HG03039 (cell line): ENCODE measurements around the gene OCEL1.
A peak's percentile ranks its signal among the peaks of the same experiment; 100 is the strongest.

Experiments used
- ATAC-seq: cut with Tn5 transposase; IDR thresholded peaks from one replicate; pipeline ENCODE4 v1.9.1; 2021; ENCODE audit warnings: mild to moderate bottlenecking, moderate library complexity; ENCODE audit not compliant: unreplicated experiment

Gene OCEL1

GRCh38 chr19:17237747-17238706, 12.0 kb downstream of the OCEL1 start:
- ATAC-seq = no peak

- no peak for ATAC-seq
These were observed 14.2 kb downstream of the OCEL1 start for GRCh38 chr19:17240062-17240752.

- no peak for ATAC-seq
These were observed 14.9 kb downstream of the OCEL1 start for GRCh38 chr19:17240826-17241399.

DNA sequence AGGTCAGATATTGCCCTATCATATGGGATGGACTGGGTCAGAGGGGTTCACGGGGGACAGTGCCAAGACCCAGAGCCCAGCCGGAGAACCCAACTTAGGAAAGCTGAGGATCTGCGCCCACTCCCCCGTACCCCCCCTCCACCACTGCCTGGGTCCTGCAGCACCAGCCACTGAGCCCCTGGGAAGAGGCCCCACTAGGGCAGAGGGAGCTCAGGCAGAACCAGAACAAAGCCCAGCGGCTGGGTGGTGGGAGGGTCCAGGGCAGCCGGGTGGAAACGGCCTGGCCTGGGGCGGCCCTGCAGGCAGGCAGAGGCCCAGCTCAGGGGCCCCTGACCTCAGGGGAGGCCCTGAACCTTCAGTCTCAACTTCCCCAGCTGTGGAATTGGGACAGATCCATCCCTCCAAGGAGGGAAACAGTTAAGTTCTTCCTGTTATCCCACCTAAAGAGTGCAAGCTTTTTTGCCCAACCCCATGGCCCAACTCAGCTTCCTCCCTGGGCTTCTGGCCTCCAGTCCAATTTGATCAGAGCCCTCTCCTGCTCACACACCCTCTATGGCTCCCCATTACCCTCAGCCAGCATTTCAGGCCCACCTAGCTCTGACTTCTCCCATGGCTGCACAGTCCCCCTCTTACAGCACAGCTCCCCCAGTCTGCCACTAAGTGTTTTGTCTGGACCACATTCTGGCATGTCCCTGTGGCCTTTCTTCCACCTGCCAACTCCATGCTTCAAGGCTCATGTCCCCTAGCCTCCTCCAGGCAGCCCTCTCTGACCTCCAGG, 16.6 kb downstream of the OCEL1 start:
- no peak for ATAC-seq

- no peak for ATAC-seq
These were observed 17.3 kb downstream of the OCEL1 start for GRCh38 chr19:17243211-17243829.

DNA sequence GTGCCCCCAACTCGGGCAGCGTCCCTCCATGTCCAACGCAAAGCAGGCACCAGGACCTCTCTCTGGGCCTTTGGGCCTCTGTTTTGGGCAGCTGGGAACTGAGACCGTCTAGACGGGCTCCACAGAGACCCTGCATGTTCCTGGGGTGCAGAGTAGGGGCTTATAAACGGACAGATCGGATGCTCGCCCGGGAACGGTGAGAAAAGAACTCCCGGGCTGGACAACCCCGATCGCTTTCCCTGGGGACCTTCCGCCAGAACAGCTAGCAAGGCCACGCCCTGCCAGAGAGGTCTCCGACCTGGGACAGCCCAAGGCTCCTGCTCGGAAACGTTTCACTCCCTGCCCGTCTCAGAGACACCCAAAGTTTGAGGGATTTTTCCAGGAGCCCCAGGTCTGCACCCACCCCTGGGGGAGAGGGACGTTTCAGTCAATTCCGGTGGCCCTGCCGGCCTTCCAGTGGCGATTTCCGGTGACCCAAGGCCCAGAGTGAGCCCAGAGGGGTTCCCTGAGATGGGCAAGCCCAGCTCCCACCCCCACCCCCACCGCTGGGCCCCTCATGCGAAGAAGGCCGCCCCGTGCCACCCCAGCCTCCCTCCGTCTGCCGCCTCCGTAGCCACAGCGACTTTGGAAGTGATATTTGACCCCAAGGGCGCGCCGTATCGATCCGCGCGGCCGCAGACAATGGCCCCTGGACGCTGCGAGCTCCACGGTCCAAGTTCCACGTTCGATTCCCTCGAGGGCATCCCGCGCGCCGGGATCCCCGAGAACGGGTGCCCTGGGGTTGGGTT, 18.0 kb downstream of the OCEL1 start:
- ATAC-seq = no peak

GRCh38 chr19:17244618-17245534, 18.9 kb downstream of the OCEL1 start:
- ATAC-seq = peak; percentile 3

DNA sequence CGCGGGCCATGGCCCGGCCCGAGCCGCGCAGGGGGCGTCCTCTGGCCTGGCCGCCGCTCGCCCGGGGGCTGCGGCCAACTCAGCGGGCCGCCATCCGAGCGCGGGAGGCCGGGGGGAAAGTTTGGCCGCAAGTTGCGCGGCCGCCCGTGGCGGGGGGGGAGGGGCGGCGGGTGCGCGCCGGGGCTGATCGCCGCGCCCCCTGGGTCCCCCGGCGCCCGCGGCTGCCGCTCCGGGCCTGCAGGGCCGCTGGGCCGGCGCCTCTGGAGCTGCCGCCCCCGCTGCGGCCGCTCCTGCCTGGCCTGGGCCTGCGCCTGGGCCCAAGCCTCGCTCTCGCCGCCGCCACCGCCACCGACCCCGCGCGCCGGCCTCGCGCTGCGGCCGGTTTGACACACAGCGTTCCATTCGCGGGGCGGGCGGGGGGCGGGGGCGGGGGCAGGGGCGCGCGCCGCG, 19.5 kb downstream of the OCEL1 start, which contains the start of gene NR2F6:
NR2F6 (minus strand) TSS at position 385 of the 450 bp plus-strand sequence. CDS start 699 bp downstream, outside the sequence.
- no peak for ATAC-seq

GRCh38 chr19:17246681-17247425, 20.8 kb downstream of the OCEL1 start:
- ATAC-seq = no peak

DNA sequence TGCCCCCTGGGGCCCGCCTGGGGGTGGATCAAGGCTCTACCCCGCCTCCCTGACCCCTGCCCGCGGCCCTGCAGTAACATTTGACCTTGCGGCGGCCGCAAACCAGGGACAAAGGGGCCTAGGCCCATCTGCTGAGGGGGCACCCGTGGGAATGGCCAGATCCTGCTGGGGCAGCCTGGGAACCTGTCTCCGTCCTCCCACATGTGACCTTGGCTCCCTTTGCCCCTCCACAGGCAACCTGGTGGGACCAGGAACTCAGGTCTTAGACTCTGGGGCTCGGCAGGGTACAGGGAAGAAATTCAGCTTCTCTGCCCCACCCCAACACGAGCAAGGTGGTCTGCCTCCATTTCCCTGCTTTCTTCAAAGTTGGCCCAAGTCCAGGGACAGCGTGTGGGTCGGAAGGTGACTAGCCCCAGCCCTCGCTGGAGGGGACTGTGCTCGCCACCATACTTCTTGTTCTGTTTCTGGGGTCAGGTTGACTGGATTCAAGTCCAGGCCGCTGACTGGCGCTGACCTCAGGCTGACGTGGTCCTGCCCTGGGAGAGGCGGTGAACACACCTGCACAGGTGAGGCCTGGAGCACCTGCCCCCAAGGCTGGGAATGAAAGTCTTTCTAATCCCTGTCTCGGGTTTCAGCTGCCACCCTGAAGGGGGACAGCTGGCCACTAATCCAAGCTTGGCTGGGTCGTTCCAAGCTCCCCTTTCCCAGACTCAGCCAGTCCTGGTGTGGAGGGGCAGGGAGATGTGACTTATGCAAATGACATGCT, 22.2 kb downstream of the OCEL1 start:
- ATAC-seq = no peak

DNA sequence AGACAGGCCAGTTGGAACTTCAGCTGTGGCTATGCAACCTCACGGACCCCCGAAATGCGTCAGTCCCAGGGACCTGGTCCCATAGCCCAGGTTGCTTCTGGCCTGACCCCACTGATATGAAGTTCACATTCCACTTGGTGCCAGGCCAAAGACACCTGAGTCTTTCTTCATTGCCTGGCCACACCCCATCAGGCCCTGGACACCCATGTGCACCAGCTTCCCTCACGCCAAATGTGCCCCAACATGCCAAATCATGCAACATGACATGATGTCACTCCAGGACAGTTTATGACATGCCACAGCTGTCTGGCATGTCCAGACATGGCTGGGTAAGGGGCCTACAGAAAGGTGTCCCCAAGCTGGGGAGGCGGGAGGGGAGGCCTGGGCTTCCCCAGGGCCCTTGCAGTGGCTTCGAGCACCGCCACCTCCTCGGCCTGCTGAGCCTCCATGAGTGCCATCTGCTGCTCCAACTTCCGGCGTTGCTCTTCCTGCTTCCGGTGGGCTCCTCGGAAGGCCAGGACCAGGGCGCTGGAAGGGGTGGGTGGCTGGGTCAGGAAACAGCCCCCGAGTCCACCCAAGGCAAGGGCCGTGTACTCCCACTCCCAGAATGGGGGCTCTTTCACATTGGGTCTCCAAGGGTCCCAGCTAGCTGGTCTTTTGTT, 24.0 kb downstream of the OCEL1 start:
- ATAC-seq = no peak

GRCh38 chr19:17254636-17255035, 28.6 kb downstream of the OCEL1 start:
- no peak for ATAC-seq

DNA sequence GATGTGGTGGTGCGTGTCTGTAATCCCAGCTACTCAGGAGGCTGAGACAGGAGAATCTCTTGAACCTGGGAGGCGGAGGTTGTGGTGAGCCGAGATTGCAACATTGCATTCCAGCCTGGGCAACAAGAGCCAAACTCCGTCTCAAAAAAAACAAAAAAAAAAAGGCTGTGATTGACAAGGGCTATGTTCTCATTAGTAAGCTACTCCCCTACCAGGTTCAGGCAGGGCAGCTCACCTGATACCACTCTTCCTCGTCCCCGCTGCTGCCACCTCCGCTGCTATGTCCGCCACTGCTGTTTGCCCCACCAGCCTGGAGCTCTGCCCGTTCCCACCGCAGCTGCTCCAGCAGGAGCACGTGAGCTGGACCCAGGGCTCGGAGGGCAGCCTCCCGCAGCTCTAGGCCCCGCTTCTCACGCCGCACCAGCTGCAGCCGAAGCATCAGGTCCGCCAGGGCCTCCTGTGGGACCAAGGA, 29.2 kb downstream of the OCEL1 start:
- no peak for ATAC-seq

GRCh38 chr19:17256130-17256529, 30.1 kb downstream of the OCEL1 start:
- ATAC-seq = no peak

- no peak for ATAC-seq
These were observed 33.2 kb downstream of the OCEL1 start for GRCh38 chr19:17259118-17259780.

DNA sequence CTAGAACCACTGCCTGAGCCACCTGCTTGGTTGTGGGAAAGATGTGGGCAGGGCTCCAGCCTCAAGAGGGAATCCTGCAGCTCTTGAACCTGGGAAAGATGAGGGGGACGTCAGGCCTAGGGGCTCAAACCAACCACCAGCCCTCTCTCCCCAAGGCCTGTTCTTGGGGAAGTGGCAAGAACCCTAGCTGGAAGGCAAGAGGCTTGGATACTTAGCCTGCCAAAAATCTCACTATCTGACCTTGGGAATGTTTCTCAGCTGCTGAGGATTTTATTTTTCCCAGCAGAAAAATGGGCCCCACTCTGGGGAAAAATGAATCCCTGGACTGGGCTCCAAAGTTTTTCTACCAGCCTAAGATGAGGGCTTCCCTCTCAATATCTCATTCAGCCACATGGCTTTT, 33.9 kb downstream of the OCEL1 start:
- ATAC-seq = no peak
